NT2/D1 (cell line): ENCODE measurements around the gene OSBPL6.

Source experiments
- YY1 ChIP-seq: IDR thresholded peaks from 2 replicates; pipeline ENCODE4 v1.6.1; 2011; ENCODE audit not compliant: insufficient read length, insufficient read depth
- ZNF274 ChIP-seq: IDR thresholded peaks from 2 replicates; pipeline ENCODE4 v1.6.1; 2011; ENCODE audit warnings: mild to moderate bottlenecking, low read depth, low read length

DNA sequence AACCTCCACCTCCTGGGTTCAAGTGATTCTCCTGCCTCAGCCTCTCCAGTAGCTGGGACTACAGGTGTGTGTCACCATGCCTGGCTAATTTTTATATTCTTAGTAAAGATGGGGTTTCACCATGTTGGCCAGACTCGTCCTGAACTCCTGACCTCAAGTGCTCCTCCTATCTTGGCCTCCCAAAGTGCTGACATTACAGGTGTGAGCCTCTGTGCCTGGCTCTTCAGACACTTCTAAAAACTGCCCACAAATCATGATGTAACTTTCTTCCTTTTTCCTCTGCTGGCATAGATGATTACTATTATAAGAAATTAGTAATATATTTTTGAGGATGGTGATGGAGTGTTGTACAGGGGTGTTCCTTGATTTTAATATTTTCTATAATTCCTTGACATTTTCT lies 6.0 kb downstream of the OSBPL6 start:
- TF ChIP-seq YY1 (no peak), ZNF274 (no peak)
